GM12878 (cell line): ENCODE measurements around the gene KIF26A. TPM values are rescaled to one million over a fixed set of nuclear protein-coding genes. Genes with fewer than 3 reads are reported as not detected.

Source experiments
- ATAC-seq: fragments of 200-7000 bp; cut with Tn5 transposase; 3 replicates; pipeline ENCODE4 v1.9.1; 2020; ENCODE audit warnings: mild to moderate bottlenecking, moderate library complexity
- BruUV-seq: library from RNA; stranded (reverse); fragments of 400-500 nt; replicated peaks from 2 replicates; lab custom pipeline; 2021; lab: Mats Ljungman, UMichigan
- CTCF ChIA-PET: fragments of 300-600 bp; sonication (Branson Sonifier 250); formaldehyde crosslinking; extraction: SDS; loops from one replicate; lab custom pipeline; 2021; ENCODE audit warnings: inconsistent platforms; lab: Yijun Ruan, JAX
- POLR2A ChIA-PET: fragments of 350-600 bp; formaldehyde crosslinking; extraction: SDS; loops from one replicate; lab custom pipeline; 2021; ENCODE audit warnings: inconsistent platforms; lab: Charles Lee
- RAD21 ChIA-PET: fragments of 300-600 bp; sonication (Branson Sonifier 250); formaldehyde crosslinking; loops from one replicate; lab custom pipeline; 2023; ENCODE audit warnings: antibody characterized with exemption; ENCODE audit not compliant: unreplicated experiment; lab: Charles Lee
- SMC1A ChIA-PET: fragments of 300-600 bp; sonication (Branson Sonifier 250); formaldehyde crosslinking; loops from one replicate; lab custom pipeline; 2023; ENCODE audit not compliant: unreplicated experiment, uncharacterized antibody; lab: Charles Lee
- DNase-seq: peaks from one replicate; pipeline ENCODE4 v3.0.0-alpha.2; 2011; ENCODE audit warnings: low read depth, low spot score
- FAIRE-seq: peaks from 3 replicates; lab custom pipeline; 2011; peaks lifted over from hg19 to GRCh38; lab: Jason Lieb, UNC
- H2AFZ ChIP-seq: 2 replicates; pipeline ENCODE4 v1.6.0; 2011; ENCODE audit warnings: low read depth, low read length, control low read depth; ENCODE audit not compliant: control insufficient read depth
- H3K27ac ChIP-seq: 2 replicates; pipeline ENCODE4 v1.5.1; 2011; ENCODE audit warnings: control low read depth; ENCODE audit not compliant: control insufficient read depth, insufficient read depth
- H3K27me3 ChIP-seq, 2 experiments: replicated peaks in 1 of 2; 2 replicates each; pipeline versions ENCODE4 v1.6.0 to v1.6.1; 2011; ENCODE audit warnings: low read length in 1 of 2; ENCODE audit not compliant: control insufficient read depth in 2 of 2, insufficient read depth in 2 of 2
- H3K36me3 ChIP-seq, 2 experiments: 2 replicates each; pipeline ENCODE4 v1.5.1; 2011; ENCODE audit warnings: low read length in 1 of 2; ENCODE audit not compliant: control insufficient read depth in 2 of 2, insufficient read depth in 2 of 2
- H3K4me1 ChIP-seq: 2 replicates; pipeline ENCODE4 v1.6.1; 2011; ENCODE audit warnings: mild to moderate bottlenecking, low read length, moderate library complexity, mixed read lengths; ENCODE audit not compliant: control insufficient read depth, insufficient read depth
- H3K4me2 ChIP-seq: 2 replicates; pipeline ENCODE4 v1.6.0; 2011; ENCODE audit warnings: control low read depth; ENCODE audit not compliant: control insufficient read depth, insufficient read depth
- H3K4me3 ChIP-seq: fragments of 200-600 bp; sonication (generic); 2 replicates; pipeline ENCODE4 v1.5.1; 2016
- H3K79me2 ChIP-seq: 2 replicates; pipeline ENCODE4 v1.6.0; 2011; ENCODE audit warnings: low read length; ENCODE audit not compliant: control insufficient read depth, insufficient read depth
- H3K9ac ChIP-seq: 2 replicates; pipeline ENCODE4 v1.8.0; 2011; ENCODE audit warnings: low read length, control low read depth, mixed read lengths; ENCODE audit not compliant: control insufficient read depth, insufficient read depth
- H3K9me3 ChIP-seq: replicated peaks from 3 replicates; pipeline ENCODE4 v1.5.1; 2011; ENCODE audit warnings: mild to moderate bottlenecking, low read length; ENCODE audit not compliant: control insufficient read depth, insufficient read depth
- H4K20me1 ChIP-seq: 2 replicates; pipeline ENCODE4 v1.6.0; 2011; ENCODE audit not compliant: control insufficient read depth, insufficient read depth
- ASH2L ChIP-seq: fragments of 300-600, 200-600 bp; sonication (generic); IDR thresholded peaks from 2 replicates; pipeline ENCODE4 v1.6.1; 2017; ENCODE audit warnings: low read depth, mild to moderate bottlenecking, borderline replicate concordance
- BMI1 ChIP-seq: fragments of 450-650 bp; IDR thresholded peaks from 2 replicates; pipeline ENCODE4 v1.6.1; 2016; ENCODE audit warnings: mild to moderate bottlenecking, moderate library complexity, borderline replicate concordance
- CEBPB ChIP-seq, 2 experiments: fragments of 150-350 bp in 1 of 2; IDR thresholded peaks; 2 replicates each; pipeline ENCODE4 v1.6.1; 2012 to 2014; ENCODE audit warnings: low read depth in 2 of 2, low read length in 2 of 2, borderline replicate concordance in 1 of 2, inconsistent platforms in 1 of 2
- CHD4 ChIP-seq: fragments of 200-600 bp; sonication (generic); IDR thresholded peaks from 2 replicates; pipeline ENCODE4 v1.6.1; 2016; ENCODE audit warnings: mild to moderate bottlenecking
- FOS ChIP-seq: IDR thresholded peaks from 3 replicates; pipeline ENCODE4 v1.6.1; 2011; ENCODE audit warnings: borderline replicate concordance; ENCODE audit not compliant: insufficient read length; ENCODE audit errors: extremely low read depth
- FOXM1 ChIP-seq: IDR thresholded peaks from 2 replicates; pipeline ENCODE4 v1.6.1; 2012; ENCODE audit warnings: low read depth, mild to moderate bottlenecking, inconsistent platforms, low read length, moderate library complexity
- GABPA ChIP-seq: IDR thresholded peaks from 2 replicates; pipeline ENCODE4 v1.6.1; 2014; ENCODE audit warnings: antibody characterized with exemption, low read depth, mild to moderate bottlenecking, inconsistent platforms
- IKZF2 ChIP-seq, 2 experiments: fragments of 450-650 bp; IDR thresholded peaks; 2 replicates each; pipeline ENCODE4 v1.6.1; 2017; ENCODE audit warnings: mild to moderate bottlenecking in 2 of 2, moderate library complexity in 2 of 2
- MTA3 ChIP-seq: IDR thresholded peaks from 2 replicates; pipeline ENCODE4 v1.6.1; 2012; ENCODE audit warnings: low read length, inconsistent platforms, borderline replicate concordance
- NR2F1 ChIP-seq: fragments of 450-650 bp; conservative IDR thresholded peaks from 2 replicates; pipeline ENCODE4 v1.6.1; 2017; ENCODE audit warnings: mild to moderate bottlenecking
- POLR2A ChIP-seq: IDR thresholded peaks from 2 replicates; pipeline ENCODE4 v1.6.1; 2011; ENCODE audit warnings: low read depth, mild to moderate bottlenecking, low read length
- RAD21 ChIP-seq: IDR thresholded peaks from 2 replicates; pipeline ENCODE4 v1.6.1; 2011; ENCODE audit warnings: mild to moderate bottlenecking, low read depth, low read length, moderate library complexity; ENCODE audit not compliant: insufficient read depth
- SUPT20H ChIP-seq: IDR thresholded peaks from 2 replicates; pipeline ENCODE4 v1.6.1; 2011; ENCODE audit warnings: low read depth, mild to moderate bottlenecking, low read length, moderate library complexity, borderline replicate concordance; ENCODE audit not compliant: control insufficient read depth
- ZBED1 ChIP-seq: IDR thresholded peaks from 2 replicates; pipeline ENCODE4 v1.6.1; 2016; ENCODE audit warnings: borderline replicate concordance
- ZSCAN29 ChIP-seq: fragments of 450-650 bp; IDR thresholded peaks from 2 replicates; pipeline ENCODE4 v1.6.1; 2017; ENCODE audit warnings: mild to moderate bottlenecking, moderate library complexity
- ZZZ3 ChIP-seq: IDR thresholded peaks from 2 replicates; pipeline ENCODE4 v1.6.1; 2011; ENCODE audit warnings: low read depth; ENCODE audit not compliant: control insufficient read depth, insufficient read length
- WGBS: methylation state at CpG from one replicate; pipeline ENCODE4 v1.1.6; 2016; ENCODE audit warnings: low lambda C conversion rate; ENCODE audit not compliant: insufficient replicate concordance, insufficient coverage; ENCODE audit errors: missing lambda C conversion rate; 5-methylcytosine and 5-hydroxymethylcytosine counted together
- in situ Hi-C: fragments of 300-500 bp; cut with MboI; formaldehyde crosslinking; loops from 9 replicates; pipeline ENCODE4 v1.14.3; 2018; ENCODE audit warnings: mixed read lengths
- intact Hi-C: fragments of 100-400 bp; cut with micrococcal nuclease; formaldehyde crosslinking; loops from one replicate; pipeline ENCODE4 v1.14.2; 2022; ENCODE audit not compliant: unreplicated experiment
- polyA plus RNA-seq, 11 experiments: library from polyadenylated mRNA; depleted of rRNA in 4 of 11; unstranded in 6 of 11; stranded (reverse) in 5 of 11; fragments of >200 nt; fragmentation: Nextera tagmentation in 4 of 11; fragmentation: Illumina TruSeq in 1 of 11; extraction: Ambion mirVana in 4 of 11; extraction: Trizol in 1 of 11; gene quantifications; 1 replicate in 1 of 11; 2 replicates in 10 of 11; pipeline versions ENCODE4 v1.2.1 to v1.2.3, GENCODE V29; 2011 to 2016; ENCODE audit warnings: inconsistent platforms in 2 of 11, missing spikeins in 2 of 11, low read depth in 1 of 11
- total RNA-seq, 4 experiments: library from RNA; depleted of rRNA in 3 of 4; stranded (reverse); fragments of >200 nt in 3 of 4; fragmentation: Illumina TruSeq in 1 of 4; extraction: Trizol in 1 of 4; gene quantifications; 2 replicates each; pipeline versions ENCODE4 v1.2.1 to v1.2.3, GENCODE V29; 2013 to 2021
- TF ChIP-seq, protein P1 (sequence below): fragments of 450-650 bp; IDR thresholded peaks from 2 replicates; pipeline ENCODE4 v1.6.1; 2016; ENCODE audit warnings: mild to moderate bottlenecking, moderate library complexity, borderline replicate concordance
- TF ChIP-seq, protein P2 (sequence below): fragments of 450-650 bp; formaldehyde crosslinking; IDR thresholded peaks from 2 replicates; pipeline ENCODE4 v1.5.0; 2022; ENCODE audit warnings: mild to moderate bottlenecking, missing genetic modification characterization

KIF26A gene
- total and polyA plus RNA-seq, 10 of the 15 experiments (the other 5 are each of a cell fraction or from before 2014, with no cell fraction given), result 0.05 TPM; not detected in 9

DNA sequence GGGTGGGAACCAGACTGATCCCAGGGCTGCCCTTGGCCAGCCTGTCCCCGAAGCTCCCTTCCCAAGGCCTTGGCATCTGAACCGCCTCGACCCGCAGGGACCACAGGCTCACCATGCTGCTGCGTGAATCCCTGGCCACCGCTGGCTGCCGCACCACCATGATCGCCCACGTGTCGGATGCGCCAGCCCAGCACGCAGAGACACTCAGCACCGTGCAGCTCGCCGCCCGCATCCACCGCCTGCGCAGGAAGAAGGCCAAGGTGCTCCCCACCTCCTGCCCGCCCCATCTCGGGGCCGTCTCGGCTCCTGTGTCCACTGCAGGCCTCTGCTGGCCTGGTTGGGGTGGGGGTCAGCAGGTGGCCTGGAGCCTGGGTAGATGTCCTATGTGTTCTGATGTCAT is 35.7 kb downstream of the KIF26A start:
- no peak overlapping the region for H3K4me2 ChIP-seq
- ChIA-PET SMC1A (no interaction called here), RAD21 (no interaction called here), POLR2A (no interaction called here), CTCF (interaction anchor here (0.5 kb wide), 1 partner anchor 387 kb away, joined by 3 read pairs; no protein-coding TSS in a partner anchor)
- H4K20me1 ChIP-seq, result no peaks in the 10 kb centered on the region
- no peaks in the 10 kb centered on the region for H3K79me2 ChIP-seq
- no peak overlapping the region for H3K9ac ChIP-seq
- H2AFZ ChIP-seq, result no peak overlapping the region
- no peaks in the 10 kb centered on the region for H3K4me1 ChIP-seq
- TF ChIP-seq GABPA (no peak), FOS (no peak), BMI1 (no peak), ZBED1 (no peak), POLR2A (no peak), FOXM1 (no peak), MTA3 (no peak), NR2F1 (no peak), CHD4 (no peak), RAD21 (no peak), ZSCAN29 (no peak), ASH2L (no peak), ZZZ3 (no peak), CEBPB (IDR thresholded peaks at IDR 0.05; ENCODE audit: borderline replicate concordance in 1 of 2, low read depth in 2 of 2, low read length in 2 of 2) (no peak), IKZF2 (IDR thresholded peaks at IDR 0.05) (no peak), SUPT20H (no peak)
- TF ChIP-seq, protein P1, sequence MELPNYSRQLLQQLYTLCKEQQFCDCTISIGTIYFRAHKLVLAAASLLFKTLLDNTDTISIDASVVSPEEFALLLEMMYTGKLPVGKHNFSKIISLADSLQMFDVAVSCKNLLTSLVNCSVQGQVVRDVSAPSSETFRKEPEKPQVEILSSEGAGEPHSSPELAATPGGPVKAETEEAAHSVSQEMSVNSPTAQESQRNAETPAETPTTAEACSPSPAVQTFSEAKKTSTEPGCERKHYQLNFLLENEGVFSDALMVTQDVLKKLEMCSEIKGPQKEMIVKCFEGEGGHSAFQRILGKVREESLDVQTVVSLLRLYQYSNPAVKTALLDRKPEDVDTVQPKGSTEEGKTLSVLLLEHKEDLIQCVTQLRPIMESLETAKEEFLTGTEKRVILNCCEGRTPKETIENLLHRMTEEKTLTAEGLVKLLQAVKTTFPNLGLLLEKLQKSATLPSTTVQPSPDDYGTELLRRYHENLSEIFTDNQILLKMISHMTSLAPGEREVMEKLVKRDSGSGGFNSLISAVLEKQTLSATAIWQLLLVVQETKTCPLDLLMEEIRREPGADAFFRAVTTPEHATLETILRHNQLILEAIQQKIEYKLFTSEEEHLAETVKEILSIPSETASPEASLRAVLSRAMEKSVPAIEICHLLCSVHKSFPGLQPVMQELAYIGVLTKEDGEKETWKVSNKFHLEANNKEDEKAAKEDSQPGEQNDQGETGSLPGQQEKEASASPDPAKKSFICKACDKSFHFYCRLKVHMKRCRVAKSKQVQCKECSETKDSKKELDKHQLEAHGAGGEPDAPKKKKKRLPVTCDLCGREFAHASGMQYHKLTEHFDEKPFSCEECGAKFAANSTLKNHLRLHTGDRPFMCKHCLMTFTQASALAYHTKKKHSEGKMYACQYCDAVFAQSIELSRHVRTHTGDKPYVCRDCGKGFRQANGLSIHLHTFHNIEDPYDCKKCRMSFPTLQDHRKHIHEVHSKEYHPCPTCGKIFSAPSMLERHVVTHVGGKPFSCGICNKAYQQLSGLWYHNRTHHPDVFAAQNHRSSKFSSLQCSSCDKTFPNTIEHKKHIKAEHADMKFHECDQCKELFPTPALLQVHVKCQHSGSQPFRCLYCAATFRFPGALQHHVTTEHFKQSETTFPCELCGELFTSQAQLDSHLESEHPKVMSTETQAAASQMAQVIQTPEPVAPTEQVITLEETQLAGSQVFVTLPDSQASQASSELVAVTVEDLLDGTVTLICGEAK, result no peak
- TF ChIP-seq, protein P2, sequence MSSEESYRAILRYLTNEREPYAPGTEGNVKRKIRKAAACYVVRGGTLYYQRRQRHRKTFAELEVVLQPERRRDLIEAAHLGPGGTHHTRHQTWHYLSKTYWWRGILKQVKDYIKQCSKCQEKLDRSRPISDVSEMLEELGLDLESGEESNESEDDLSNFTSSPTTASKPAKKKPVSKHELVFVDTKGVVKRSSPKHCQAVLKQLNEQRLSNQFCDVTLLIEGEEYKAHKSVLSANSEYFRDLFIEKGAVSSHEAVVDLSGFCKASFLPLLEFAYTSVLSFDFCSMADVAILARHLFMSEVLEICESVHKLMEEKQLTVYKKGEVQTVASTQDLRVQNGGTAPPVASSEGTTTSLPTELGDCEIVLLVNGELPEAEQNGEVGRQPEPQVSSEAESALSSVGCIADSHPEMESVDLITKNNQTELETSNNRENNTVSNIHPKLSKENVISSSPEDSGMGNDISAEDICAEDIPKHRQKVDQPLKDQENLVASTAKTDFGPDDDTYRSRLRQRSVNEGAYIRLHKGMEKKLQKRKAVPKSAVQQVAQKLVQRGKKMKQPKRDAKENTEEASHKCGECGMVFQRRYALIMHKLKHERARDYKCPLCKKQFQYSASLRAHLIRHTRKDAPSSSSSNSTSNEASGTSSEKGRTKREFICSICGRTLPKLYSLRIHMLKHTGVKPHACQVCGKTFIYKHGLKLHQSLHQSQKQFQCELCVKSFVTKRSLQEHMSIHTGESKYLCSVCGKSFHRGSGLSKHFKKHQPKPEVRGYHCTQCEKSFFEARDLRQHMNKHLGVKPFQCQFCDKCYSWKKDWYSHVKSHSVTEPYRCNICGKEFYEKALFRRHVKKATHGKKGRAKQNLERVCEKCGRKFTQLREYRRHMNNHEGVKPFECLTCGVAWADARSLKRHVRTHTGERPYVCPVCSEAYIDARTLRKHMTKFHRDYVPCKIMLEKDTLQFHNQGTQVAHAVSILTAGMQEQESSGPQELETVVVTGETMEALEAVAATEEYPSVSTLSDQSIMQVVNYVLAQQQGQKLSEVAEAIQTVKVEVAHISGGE, result no peak
- no peak overlapping the region for H3K27ac ChIP-seq
- H3K27me3 ChIP-seq, result no peaks in the 10 kb centered on the region
- BruUV-seq, result no TSS peak
- ATAC-seq (no peak), DNase-seq (no peak), FAIRE-seq (no peak)
- in situ Hi-C loops (no loop called here), intact Hi-C loops (no loop called here)
- no peaks in the 10 kb centered on the region for H3K36me3 ChIP-seq
- H3K4me3 ChIP-seq, result no peak overlapping the region
- no peaks in the 10 kb centered on the region for H3K9me3 ChIP-seq
- 76% methylated on average over 19 of the region's 22 CpGs for WGBS
